Thyroid gland (tissue), 4 donors: Measurements from ENCODE around the gene GOT2. TPM values are rescaled to one million over a fixed set of nuclear protein-coding genes. Genes with fewer than 3 reads are reported as not detected.

Source experiments
- DNase-seq, 2 donors: peaks; one replicate each; pipeline ENCODE4 v3.0.0-alpha.2; 2019
- H3K27ac ChIP-seq, 3 donors: fragments of 200-600 bp; sonication (generic); 1 replicate in 2 of 3; 2 replicates in 1 of 3; pipeline ENCODE4 v1.5.1; 2016 to 2019; ENCODE audit warnings: mild to moderate bottlenecking in 1 of 3, moderate library complexity in 1 of 3
- H3K27me3 ChIP-seq: fragments of 200-600 bp; sonication (generic); one replicate; pipeline ENCODE4 v1.5.1; 2019
- H3K36me3 ChIP-seq, 2 donors: fragments of 200-600 bp; sonication (generic); one replicate each; pipeline ENCODE4 v1.5.1; 2016 to 2019
- H3K4me1 ChIP-seq, 2 donors: fragments of 200-600 bp; sonication (generic); one replicate each; pipeline ENCODE4 v1.5.1; 2017 to 2019
- H3K4me3 ChIP-seq, 3 donors: fragments of 200-600 bp; sonication (generic); replicated peaks in 1 of 3; 1 replicate in 2 of 3; 2 replicates in 1 of 3; pipeline ENCODE4 v1.5.1; 2016; ENCODE audit warnings: mild to moderate bottlenecking in 1 of 3
- H3K9me3 ChIP-seq: fragments of 200-600 bp; sonication (generic); one replicate; pipeline ENCODE4 v1.5.1; 2017
- CTCF ChIP-seq, 6 experiments: fragments of 200-600 bp in 3 of 6; fragments of 450-650 bp in 3 of 6; sonication (generic) in 3 of 6; IDR thresholded peaks; one replicate each; pipeline ENCODE4 v1.5.1; 2016 to 2019; ENCODE audit warnings: antibody characterized with exemption in 6 of 6, mild to moderate bottlenecking in 2 of 6, inconsistent platforms in 1 of 6, moderate library complexity in 1 of 6
- POLR2A ChIP-seq, 2 donors: fragments of 450-650 bp; IDR thresholded peaks; one replicate each; pipeline ENCODE4 v1.6.1; 2017; ENCODE audit warnings: antibody characterized with exemption in 2 of 2, mild to moderate bottlenecking in 2 of 2, moderate library complexity in 1 of 2
- WGBS, 2 donors: methylation state at CpG; one replicate each; pipeline ENCODE4 v1.1.5; 2017; 5-methylcytosine and 5-hydroxymethylcytosine counted together
- intact Hi-C: fragments of 100-400 bp; cut with DNase I; formaldehyde crosslinking; loops from one replicate; pipeline ENCODE4 v1.15.1; 2023
- total RNA-seq, 4 donors: library from RNA; depleted of rRNA; stranded (reverse); fragments of >200 nt; gene quantifications; one replicate each; pipeline ENCODE4 v1.2.3, GENCODE V29; 2016

GOT2 gene
- total RNA-seq, 4 donors from 2014 or later = 65.4 to 129 (median 93.4) TPM

GRCh38 chr16:58732545-58733247 lies 1.4 kb downstream of the GOT2 start:
- Histone ChIP-seq H3K4me3 (peak overlapping the region; percentile 51 to 88 (median 84)), H3K27me3 (no peaks in the 10 kb centered on the region), H3K36me3 (no peaks in the 10 kb centered on the region), H3K27ac (peak overlapping the region in 1 of 3 donors; percentile 16), H3K9me3 (no peaks in the 10 kb centered on the region), H3K4me1 (peaks cover 12 to 13% of the 10 kb centered on the region in 2 donors)
- WGBS, 2 donors = 35 to 36% methylated on average over 9 of the region's 9 CpGs
- intact Hi-C loops = loop anchor here (5.0 kb wide), 1 partner anchor 45 kb away; no protein-coding TSS in a partner anchor
- TF ChIP-seq CTCF (IDR thresholded peaks at IDR 0.05) = no peak
- no peak for TF ChIP-seq POLR2A (IDR thresholded peaks at IDR 0.05)
- DNase-seq = peak in 1 of 2 donors; percentile 10

DNA sequence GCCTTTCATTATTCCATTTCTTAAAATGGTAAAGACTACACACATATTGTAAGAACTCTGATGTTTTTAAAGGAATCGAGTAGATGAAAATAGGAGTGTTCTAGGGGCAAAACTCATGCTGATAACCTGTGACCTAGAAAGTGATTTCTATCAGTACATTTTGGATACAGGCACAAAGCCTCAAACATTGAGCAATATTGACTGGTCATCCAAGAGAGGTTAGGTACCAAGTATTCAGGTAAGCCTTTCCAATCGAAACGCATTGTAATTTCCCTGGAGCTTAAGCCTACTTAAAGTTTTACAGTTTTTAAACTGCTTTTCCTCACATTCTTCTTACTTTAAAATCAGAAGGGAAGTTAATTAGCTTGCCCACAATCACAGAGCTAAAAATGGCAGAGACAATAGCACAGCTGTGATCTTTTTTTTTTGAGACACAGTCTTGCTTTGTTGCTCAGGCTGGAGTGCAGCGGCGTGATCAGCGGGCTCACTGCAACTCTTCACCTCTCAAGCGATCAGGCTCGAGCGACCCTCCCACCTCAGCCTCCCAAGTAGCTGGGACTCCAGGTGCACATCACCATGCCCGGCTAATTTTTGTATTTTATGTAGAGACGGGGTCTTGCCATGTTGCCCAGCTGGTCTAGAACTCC lies 3.3 kb downstream of the GOT2 start:
- no peaks in the 10 kb centered on the region for H3K9me3 ChIP-seq
- H3K4me3 ChIP-seq = no peak overlapping the region
- no peaks in the 10 kb centered on the region for H3K27me3 ChIP-seq
- peaks cover 12 to 13% of the 10 kb centered on the region in 2 donors for H3K4me1 ChIP-seq
- no peak for TF ChIP-seq POLR2A (IDR thresholded peaks at IDR 0.05)
- no peak for TF ChIP-seq CTCF (IDR thresholded peaks at IDR 0.05)
- DNase-seq = no peak
- 94 to 96% methylated on average over 11 of the region's 11 CpGs for WGBS, 2 donors
- H3K36me3 ChIP-seq = no peaks in the 10 kb centered on the region
- H3K27ac ChIP-seq = no peak overlapping the region
- intact Hi-C loops = loop anchor here (5.0 kb wide), 1 partner anchor 44 kb away; no protein-coding TSS in a partner anchor

DNA sequence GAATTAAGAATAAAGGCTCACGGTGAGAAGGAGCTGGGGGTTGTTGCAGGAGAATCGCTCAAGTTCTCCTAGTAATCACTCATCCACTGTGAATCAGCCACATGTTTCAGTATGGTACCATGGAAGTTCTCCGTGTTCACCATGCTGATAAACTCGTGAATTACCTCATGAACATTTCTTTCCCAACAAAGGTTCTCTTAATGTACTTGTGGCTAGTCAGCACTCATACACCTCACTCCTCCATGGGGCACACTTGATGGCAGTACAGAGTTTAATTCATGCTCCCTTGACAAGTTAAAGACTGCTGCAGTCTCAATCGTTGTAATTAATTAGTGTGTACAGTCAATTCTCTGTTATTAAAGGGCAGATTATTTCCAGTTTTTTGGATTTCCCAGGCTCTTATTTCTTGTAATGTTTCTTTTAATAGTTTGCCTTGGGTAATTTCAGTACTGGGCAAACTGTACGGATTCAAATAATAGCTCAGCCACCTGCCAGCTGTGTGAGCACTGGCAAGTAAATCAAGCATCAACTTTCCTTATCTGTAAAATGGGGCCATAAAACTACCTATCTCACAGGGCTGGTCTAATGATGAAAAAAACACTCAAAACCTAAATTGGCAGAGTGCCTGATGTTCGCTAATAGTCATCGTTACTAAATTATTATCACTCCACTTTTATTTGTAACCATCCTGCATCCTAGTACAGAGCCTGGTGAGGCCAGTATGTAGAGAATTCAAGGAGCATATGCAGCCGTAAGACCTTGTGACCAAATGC lies 6.1 kb downstream of the GOT2 start:
- peaks cover 0 to 6% of the 10 kb centered on the region in 2 donors for H3K36me3 ChIP-seq
- intact Hi-C loops = no loop called here
- H3K9me3 ChIP-seq = no peaks in the 10 kb centered on the region
- no peak overlapping the region for H3K4me3 ChIP-seq
- H3K4me1 ChIP-seq = peaks cover 6 to 12% of the 10 kb centered on the region in 2 donors
- H3K27ac ChIP-seq = no peak overlapping the region
- no peak for DNase-seq
- no peak for TF ChIP-seq CTCF (IDR thresholded peaks at IDR 0.05)
- TF ChIP-seq POLR2A (IDR thresholded peaks at IDR 0.05) = no peak
- H3K27me3 ChIP-seq = no peaks in the 10 kb centered on the region
- 91 to 92% methylated on average over 9 of the region's 9 CpGs for WGBS, 2 donors

GRCh38 chr16:58727028-58727781 lies 6.9 kb downstream of the GOT2 start:
- Histone ChIP-seq H3K4me3 (no peak overlapping the region), H3K36me3 (peaks cover 0 to 10% of the 10 kb centered on the region in 2 donors), H3K9me3 (no peaks in the 10 kb centered on the region), H3K4me1 (peaks cover 0 to 5% of the 10 kb centered on the region in 2 donors), H3K27me3 (no peaks in the 10 kb centered on the region), H3K27ac (no peak overlapping the region)
- intact Hi-C loops = no loop called here
- TF ChIP-seq CTCF (IDR thresholded peaks at IDR 0.05) (no peak), POLR2A (IDR thresholded peaks at IDR 0.05) (no peak)
- 89 to 97% methylated on average over 9 of the region's 9 CpGs for WGBS, 2 donors
- DNase-seq = no peak
